NCI-H2196 treated with DMSO at 0.1 percent for 48 hours (cell line): ENCODE measurements around the gene PIGK.
"Not testable (repeated sequence)": the region's sequence is repeated elsewhere in the genome, so short reads cannot be mapped to it uniquely, and the experiment has no call there.

ENCODE experiments used
- DNase-seq: peaks from one replicate; lab custom pipeline; 2025; ENCODE audit not compliant: unreplicated experiment; lab: John Stamatoyannopoulos, UW

Gene PIGK

DNA sequence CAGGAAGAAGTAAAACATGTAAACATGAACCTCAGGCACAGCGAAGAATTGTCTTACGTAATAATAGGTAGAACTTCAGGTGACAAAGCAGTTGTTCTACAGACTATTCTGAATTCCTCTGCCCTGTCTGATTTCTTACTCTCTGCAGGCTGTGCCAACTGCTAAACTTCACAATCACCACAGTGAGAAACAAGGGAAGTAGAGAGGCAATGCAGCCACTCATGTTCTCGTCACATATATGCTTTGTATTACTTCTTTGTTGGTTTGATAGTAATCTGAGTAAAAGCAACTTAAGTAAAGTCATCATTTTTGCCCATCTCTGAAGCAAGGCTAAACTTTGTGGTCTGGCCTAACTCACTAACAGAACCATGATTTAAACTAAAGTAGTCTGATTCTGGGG, 21.9 kb downstream of the PIGK start:
- no peak for DNase-seq

DNA sequence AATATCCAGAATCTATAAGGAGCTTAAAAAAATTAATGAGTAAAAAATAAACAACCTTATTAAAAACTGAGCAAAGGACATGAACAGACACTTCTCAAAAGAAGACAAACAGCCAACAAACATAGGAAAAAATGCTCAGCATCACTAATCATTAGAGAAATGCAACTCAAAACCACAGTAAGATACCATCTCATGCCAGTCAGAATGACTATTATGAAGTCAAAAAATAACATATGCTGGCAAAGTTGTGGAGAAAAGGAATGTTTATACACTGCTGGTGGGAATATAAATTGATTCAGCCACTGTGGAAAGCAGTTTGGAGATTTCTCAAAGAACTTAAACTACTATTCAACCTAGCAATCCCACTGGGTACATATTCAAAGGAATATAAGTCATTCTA, 25.3 kb downstream of the PIGK start:
- no peak for DNase-seq

DNA sequence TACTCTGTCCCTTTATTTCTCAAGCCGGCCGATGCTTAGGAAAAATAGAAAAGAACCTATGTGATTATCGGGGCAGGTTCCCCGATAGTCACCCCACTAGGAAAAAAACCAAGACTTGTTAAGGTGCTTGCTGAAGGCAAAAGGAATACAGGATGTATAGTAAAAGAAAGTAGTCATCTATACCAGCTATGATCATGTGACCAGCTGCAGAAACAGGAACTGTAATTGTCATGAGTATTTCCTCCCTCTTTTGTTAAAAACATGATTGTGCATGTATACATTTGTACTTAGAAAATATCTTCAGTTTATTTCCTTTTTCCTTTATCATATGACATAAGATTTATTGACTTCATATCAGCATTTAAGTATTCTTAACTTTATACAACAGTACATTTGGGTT, 30.5 kb downstream of the PIGK start:
- DNase-seq, result no peak

DNA sequence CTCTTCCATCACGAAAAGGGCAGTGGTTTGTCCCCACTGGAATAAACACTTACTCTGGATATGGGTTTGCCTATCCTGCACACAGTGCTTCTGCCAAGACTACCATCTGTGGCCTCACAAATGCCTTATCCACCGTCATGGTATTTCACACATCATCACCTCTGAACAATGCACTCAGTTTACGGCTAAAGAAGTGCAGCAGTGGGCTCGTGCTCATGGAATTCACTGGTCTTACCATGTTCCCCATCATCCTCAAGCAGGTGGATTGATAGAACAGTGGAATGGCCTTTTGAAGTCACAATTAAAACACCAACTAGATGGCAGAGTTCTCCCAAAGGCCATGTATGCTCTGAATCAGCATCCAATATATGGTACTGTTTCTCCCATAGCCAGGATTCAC, 32.3 kb downstream of the PIGK start:
- not testable (repeated sequence) for DNase-seq

DNA sequence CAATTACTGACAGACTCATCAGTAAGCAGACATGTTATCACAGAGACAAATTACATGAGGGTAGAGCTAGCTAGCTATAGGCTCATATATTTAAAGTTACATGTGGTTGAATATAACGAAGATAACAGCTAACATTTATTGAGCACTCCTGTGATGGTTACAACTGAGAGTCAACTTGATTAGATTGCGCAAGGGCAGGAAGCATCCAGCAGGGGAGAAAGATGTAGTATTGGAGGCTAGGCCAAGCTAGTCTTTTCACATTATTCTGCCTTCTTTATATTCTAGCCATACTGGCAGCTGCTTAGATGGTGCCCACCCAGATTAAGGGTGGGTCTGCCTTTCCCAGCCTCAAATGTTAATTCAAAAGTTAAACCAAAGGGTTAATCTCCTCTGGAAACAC, 37.1 kb downstream of the PIGK start:
- DNase-seq, result no peak

DNA sequence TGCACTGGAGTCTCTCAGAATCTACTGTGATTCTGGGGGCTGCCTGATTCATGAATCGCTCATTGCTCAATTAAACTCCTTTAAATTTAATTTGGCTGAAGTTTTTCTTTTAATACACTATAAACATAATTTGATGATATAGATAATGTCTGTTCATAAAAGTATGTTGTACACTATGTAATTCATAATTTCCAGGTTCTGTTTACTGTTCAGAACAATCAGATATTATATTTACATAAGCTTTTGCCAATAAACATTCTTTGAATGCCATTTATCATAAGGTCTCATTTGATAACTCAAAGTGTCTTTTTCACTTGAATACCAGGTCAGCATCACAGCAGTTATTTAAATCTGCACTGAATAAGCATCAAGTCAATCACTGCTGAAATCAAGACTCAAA, 39.6 kb downstream of the PIGK start:
- no peak for DNase-seq

DNA sequence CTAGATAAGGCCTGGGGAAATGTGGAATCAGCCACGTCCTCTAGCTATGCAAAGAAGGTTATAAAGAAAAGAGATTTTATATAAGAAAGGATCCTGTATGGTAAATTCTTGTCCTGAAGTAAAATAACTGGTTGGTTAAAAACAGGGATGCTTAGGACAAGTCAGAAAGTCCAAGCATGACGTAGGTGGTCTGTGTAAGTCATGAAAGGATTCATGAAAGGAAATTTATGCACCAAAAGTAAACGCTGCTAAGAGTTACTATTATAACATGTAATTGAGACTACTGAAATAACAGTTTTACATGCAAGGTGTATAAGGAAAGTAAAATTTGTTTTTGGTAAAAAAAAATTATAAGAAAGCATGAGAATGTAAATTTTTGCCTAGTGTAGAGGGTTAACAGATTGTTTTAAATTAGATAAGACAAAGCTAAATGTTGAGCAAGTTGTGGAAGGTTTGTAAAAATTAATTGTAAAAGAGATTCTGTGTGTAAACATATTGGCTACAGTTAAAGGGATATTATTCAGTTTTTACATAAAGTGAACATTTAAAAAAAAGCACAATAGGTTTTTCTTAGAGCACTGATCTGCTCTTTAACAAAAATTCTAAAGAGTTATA, 43.9 kb downstream of the PIGK start:
- no peak for DNase-seq

DNA sequence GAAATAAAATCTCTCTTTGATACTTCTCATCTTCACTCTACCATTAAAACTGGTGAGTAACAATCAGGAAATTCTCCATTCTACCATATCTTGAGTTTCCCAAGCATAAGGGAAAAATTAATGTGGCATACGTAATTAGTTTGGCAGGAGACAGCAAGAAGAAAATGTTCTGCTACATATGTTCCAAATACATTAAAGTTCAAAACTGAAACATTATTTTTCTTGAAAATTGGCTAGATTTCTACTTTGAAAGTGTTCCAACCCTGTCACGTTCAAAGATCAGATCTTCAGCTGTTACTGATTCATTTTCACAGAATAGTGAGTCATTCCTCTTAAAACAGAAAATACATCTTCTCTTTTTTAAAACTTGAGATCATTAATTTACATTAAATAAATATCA, 48.5 kb downstream of the PIGK start:
- no peak for DNase-seq

DNA sequence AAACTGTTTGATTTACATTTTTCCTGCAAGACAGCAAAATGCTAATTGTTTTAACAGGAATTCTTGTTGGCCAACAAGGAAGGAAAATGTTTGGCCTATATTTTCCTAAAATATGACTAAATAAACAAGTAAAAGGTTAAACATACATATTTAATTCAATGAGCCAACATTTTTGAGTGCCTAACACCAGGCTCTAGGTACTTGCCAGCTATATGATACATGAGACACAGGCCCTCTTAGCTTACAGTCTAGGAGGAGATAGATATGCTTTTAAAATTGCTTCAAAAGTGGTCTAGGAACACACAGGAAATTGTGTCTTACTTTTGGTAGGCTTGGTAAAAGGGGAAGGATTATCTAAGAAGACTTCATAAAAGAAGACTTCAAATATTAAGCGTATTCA, 50.9 kb downstream of the PIGK start:
- DNase-seq, result no peak

DNA sequence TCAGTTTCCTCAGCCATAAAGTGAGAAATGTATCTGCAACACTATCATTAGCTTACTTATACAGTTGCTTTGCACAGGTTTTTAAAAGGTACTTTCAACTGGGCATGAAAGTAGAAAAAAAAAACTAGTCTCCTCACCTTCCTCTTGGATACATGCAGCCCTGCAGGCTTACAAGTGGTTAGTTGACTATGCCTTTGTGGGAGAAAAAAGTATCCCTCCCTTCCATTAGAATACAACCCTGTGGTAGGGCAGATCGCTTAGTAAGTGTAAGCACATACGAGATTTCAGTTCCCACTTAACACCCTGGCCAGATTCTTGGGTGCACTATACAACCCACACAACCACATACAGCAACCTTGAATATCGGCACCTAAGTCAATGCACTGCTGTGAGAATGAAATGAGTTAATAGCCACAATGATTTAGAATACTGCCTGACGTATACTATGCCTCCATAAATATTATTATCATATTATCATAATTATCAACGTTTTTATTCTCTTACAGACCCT, 54.7 kb downstream of the PIGK start:
- DNase-seq, result no peak

DNA sequence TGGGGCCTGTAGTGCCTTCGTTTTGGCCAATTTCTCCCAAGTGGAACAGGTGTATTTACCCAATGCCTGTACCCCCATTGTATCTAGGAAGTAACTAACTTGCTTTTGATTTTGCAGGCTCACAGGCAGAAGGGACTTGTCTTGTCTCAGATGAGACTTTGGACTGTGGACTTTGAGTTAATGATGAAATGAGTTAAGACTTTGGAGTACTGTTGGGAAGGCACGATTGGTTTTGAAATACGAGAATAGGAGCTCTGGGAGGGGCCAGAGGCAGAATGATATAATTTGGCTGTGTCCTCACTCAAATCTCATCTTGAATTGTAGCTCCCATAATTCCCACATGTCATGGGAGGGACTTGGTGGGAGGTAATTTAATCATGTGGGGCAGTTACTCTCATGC, 59.5 kb downstream of the PIGK start:
- DNase-seq, result not testable (repeated sequence)

DNA sequence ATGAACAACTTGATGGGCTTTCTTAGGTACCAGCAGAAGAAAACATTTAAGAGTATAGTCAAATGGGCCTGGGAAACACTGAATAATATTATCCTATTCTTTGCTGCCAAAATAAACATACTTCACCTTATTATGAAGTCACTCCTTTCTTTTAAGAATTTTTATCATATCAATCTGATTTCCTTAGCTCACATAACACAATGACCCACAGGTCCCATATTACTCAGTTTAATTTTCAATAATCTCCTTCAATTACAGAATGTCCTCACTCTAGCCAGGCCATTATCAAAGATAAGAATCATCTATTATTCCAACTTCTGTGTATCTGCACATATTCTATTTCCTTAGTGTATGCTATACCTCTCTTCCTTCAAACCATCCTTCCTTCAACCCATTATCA, 63.0 kb downstream of the PIGK start:
- DNase-seq, result no peak

DNA sequence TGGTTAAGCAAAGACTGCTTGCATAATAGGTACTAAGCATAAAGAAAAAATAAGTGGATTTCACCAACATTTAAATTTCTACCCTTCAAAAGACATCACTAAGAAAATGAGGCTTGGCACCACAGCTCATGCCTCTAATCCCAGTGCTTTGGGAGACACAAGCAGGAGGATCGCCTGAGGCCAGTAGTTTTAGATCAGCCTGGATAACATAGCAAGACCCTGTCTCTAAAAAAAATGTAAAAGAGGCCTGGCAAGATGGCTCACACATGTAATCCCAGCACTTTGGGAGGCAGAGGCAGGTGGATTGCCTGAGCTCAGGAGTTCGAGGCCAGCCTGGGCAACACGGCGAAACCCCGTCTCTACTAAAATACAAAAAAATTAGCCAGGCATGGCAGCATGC, 73.0 kb downstream of the PIGK start:
- DNase-seq, result no peak

DNA sequence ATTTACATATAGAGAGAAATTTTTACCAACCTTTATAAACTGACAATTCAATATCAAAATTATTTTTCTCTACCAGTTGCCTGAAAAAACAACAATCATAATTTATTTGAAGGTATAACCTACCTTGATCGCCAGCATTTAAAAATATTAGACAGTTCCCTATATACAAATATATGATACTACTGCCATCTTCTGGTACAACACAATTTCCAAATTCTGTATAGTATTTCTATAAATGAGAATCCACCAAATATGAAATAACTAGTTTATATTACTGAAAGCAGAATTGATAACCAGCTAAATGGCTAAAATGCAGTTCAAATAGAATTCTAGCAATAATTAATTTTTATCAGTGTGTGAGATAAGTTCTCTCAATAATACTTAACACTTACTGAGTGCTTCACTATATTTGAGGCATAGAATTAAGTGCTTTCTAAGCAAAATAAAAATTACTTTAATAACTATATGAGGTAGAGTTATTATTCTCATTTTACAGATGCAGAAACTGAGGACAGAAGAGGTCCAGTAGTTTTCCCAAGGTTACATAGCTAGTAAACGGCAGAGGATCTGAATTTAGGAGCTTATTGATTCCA, 75.6 kb downstream of the PIGK start:
- DNase-seq, result no peak

DNA sequence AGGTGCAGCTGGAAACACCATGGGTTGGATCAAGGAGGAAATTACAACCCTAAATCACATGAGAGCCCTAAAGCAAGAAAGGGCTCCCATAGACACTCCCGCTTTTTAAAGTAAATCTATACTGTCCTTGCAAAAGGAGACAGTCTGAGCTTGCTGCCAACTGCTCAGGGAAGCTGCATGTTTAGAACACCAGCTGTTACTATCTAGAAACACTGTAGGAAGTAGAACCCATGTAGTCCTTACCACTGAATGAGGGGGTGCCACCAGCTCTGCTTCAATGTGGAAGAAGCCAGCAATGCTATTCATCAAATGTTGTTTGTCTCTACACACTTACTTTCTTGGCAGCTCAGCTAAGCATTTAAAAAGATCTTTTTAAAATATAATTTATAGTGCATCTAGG, 79.8 kb downstream of the PIGK start:
- DNase-seq, result no peak

DNA sequence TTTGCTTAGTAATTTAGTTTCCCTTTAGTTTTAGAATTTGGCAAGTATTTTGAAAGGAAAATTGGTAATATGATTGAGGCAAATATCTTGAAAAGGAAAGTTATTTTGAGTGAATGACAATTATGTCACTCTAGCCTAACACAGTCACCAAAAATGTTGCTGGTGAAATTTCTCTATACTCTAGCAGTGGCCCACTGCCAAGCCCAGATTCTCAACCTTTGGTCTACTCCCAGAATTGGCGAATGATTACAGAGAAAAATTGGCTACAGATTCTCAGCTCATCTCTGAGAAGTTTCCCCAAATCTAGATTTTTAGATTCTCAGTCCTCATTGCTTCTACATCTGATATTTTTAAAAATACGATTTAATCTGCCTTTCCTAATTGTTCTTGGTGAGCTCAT, 84.9 kb downstream of the PIGK start:
- no peak for DNase-seq

DNA sequence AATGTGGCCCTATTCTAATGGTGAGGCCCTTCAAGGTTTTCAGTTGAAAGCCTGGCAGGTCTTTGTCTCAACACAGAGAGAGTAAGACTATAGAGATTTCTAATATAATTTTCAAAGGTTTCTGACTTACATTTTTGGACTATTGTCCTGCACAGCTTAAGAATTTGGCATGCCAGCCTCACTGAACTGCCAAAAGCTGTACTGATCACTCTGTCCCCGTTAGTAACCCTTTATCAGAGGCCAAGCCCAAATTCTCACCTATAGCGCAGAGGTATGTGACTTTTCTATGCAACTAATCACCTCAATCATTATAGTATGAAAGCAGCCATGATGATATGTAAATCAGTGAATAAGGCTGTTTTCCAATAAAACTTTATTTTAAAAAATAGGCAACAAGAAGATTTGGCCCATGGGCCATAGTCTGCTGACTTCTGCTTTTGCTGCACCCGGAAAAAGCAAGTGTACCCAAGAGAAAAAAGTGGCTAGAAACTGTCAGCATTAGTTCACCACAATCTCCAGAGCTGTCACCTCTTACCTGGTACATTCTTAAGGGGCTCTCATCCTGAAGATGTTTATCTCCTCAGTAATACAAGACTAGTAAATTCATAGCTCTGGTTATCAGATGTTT, 85.4 kb downstream of the PIGK start:
- no peak for DNase-seq

DNA sequence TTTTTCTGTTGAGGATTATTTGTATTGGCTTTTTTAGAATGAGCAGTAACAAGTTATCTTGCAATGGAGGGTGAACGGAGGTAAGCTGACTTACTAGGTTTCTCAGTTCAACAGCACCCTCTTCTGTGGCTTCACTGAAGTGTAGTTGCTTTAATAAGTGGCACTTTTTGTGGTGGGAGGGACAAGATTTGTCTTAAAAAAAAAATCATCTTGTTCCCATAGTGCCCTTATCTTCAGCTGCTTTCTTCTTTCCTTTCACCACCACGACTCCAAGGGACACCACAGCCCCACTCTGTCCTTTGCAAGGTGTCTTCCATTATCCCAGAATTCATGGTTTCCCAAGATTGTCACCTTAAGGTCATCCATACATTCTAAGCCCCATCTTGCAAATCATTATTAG, 92.9 kb downstream of the PIGK start:
- DNase-seq, result peak; percentile 6

DNA sequence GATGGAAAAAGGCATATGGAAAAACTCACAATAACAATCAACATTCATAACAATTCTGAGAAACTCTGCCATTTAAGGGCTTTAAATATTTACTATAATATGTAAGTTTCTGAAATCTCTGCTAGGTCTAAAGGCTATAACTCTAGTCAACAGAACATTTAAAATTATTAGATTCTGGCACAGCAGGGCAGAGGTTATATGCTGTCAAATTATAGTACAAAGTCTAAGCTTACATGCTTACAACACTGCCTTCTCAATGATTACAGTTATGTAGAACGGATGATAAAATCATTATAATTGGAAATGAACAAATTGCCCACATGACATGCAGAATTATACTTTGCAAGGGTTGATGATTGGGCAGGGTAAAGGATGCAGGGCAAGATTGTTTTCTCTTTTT, 97.7 kb downstream of the PIGK start:
- DNase-seq, result no peak

DNA sequence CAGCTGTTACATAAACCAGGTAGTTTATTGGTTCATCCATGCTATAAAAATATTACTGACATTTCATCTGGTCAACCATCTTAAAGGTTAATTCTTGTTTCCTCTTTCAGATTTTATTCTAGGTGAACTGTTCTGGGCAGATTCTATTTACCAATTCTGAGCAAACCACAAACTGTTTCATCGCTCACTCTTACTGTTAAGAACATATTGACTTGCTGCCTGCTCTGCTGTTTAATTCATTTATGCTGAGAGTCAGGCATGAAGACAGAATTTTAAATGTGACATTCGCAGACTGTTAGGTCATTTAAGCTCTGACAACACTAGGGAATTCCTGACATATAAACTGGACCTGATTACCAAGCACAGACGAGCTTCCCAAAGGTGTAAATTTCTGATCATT, 98.3 kb downstream of the PIGK start:
- DNase-seq, result no peak

DNA sequence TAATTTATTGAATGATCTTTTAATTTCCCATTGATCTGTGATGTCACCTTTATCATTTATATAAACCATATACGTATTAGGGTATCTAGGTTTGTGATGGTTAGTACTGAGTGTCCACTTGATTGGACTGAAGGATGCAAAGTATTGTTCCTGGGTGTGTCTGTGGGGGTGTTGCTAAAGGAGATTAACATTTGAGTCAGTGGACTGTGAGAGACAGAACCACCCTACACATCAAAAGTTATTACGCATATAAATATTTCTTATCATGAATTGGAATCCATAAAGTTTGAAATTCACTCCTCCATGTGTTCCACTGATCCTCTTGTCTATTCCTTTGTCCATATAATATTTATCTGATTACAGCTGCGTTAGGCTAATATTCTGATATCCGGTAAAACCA, 100.5 kb downstream of the PIGK start:
- no peak for DNase-seq

DNA sequence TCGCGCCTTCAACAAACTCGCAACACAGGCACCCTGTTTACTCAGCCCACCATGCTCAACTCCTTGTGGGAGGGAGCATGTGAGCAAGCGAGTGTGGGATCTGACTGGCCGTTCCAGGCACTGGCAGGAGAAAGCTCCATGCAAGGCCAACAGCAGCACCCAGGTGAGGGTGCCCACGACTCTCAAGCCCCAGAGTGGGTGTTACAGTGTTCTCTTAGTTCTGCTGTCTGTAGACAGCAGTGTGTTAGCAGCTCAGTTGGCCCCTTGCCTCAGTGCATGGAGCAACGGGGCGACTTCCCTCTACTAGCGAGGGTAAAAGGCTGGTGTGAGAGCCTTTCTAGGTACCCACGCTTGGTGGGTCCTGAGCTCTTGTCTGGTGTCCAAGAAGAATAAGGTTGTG, 114.6 kb downstream of the PIGK start:
- DNase-seq, result no peak

DNA sequence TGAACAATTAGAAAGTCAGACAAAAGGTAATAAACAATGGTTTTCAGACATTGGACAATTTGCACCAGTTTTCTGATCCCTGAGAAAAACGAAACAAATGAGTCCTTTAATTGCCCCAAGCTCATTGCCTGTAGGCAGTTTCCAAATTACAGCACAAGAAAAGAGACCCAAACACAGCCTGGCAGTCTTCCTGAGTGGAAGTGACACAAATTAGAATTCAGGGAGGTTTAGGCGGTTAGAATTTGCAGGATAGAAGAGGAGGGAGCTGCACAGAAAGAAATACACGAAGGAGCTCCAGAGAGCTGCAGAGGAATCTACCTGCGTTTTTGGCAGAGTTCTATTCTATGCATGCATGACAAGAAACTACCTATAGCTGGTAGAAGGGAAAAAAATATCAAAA, 115.7 kb downstream of the PIGK start:
- no peak for DNase-seq
